KMS-11 (cell line): Measurements from ENCODE around the gene FUS.
"Not testable (repeated sequence)": the region's sequence is repeated elsewhere in the genome, so short reads cannot be mapped to it uniquely, and the experiment has no call there.

Source experiments
- H2AFZ ChIP-seq: fragments of 200-600 bp; sonication (generic); 2 replicates; pipeline ENCODE4 v1.6.1; 2016; ENCODE audit warnings: antibody characterized with exemption, mixed run types, low read depth
- H3K27ac ChIP-seq: fragments of 200-600 bp; sonication (generic); 2 replicates; pipeline ENCODE4 v1.6.1; 2016; ENCODE audit warnings: mild to moderate bottlenecking, mixed run types
- H3K27me3 ChIP-seq: fragments of 200-600 bp; sonication (generic); 2 replicates; pipeline ENCODE4 v1.6.1; 2017; ENCODE audit warnings: mild to moderate bottlenecking, low read depth, mixed run types, moderate library complexity; ENCODE audit not compliant: insufficient read depth
- H3K36me3 ChIP-seq: fragments of 200-600 bp; sonication (generic); 2 replicates; pipeline ENCODE4 v1.6.1; 2017; ENCODE audit warnings: mild to moderate bottlenecking, mixed run types; ENCODE audit not compliant: insufficient read depth
- H3K4me1 ChIP-seq: fragments of 200-600 bp; sonication (generic); 2 replicates; pipeline ENCODE4 v1.6.1; 2016; ENCODE audit warnings: mild to moderate bottlenecking, low read depth, mixed run types; ENCODE audit not compliant: poor library complexity, severe bottlenecking
- H3K4me2 ChIP-seq: fragments of 200-600 bp; sonication (generic); 2 replicates; pipeline ENCODE4 v1.7.0; 2016; ENCODE audit warnings: mild to moderate bottlenecking, mixed run types
- H3K4me3 ChIP-seq: fragments of 200-600 bp; sonication (generic); IDR thresholded peaks from 2 replicates; pipeline ENCODE4 v1.6.1; 2017; ENCODE audit warnings: low read depth, low read length, mixed read lengths; ENCODE audit not compliant: insufficient read depth
- H3K79me2 ChIP-seq: fragments of 200-600 bp; sonication (generic); 2 replicates; pipeline ENCODE4 v1.6.1; 2016; ENCODE audit warnings: low read depth, mixed run types; ENCODE audit not compliant: insufficient read depth
- H3K9ac ChIP-seq: fragments of 200-600 bp; sonication (generic); 2 replicates; pipeline ENCODE4 v1.6.1; 2016; ENCODE audit warnings: mild to moderate bottlenecking, mixed run types
- H4K20me1 ChIP-seq: fragments of 200-600 bp; sonication (generic); 2 replicates; pipeline ENCODE4 v1.6.1; 2016; ENCODE audit warnings: mild to moderate bottlenecking, mixed run types; ENCODE audit not compliant: insufficient read depth
- CTCF ChIP-seq: fragments of 200-600 bp; sonication (generic); conservative IDR thresholded peaks from 2 replicates; pipeline ENCODE4 v1.6.1; 2017; ENCODE audit warnings: low read depth, mild to moderate bottlenecking, antibody characterized with exemption, low read length, moderate library complexity, mixed read lengths

The FUS gene

GRCh38 chr16:31148281-31148728 lies 31.6 kb upstream of the FUS start:
- no peak overlapping the region for H2AFZ ChIP-seq
- no peaks in the 10 kb centered on the region for H3K79me2 ChIP-seq
- no peak overlapping the region for H3K4me3 ChIP-seq
- no peaks in the 10 kb centered on the region for H3K4me1 ChIP-seq
- no peaks in the 10 kb centered on the region for H3K36me3 ChIP-seq
- no peak overlapping the region for H3K27ac ChIP-seq
- no peaks in the 10 kb centered on the region; the same call in 1 of the 2 replicates for H3K27me3 ChIP-seq
- no peak for TF ChIP-seq CTCF
- H3K9ac ChIP-seq: no peak overlapping the region
- no peaks in the 10 kb centered on the region for H4K20me1 ChIP-seq
- H3K4me2 ChIP-seq: no peak overlapping the region

- Histone ChIP-seq H3K27ac (no peak overlapping the region), H3K27me3 (no peaks in the 10 kb centered on the region; the same call in 1 of the 2 replicates), H3K79me2 (no peaks in the 10 kb centered on the region), H3K9ac (no peak overlapping the region), H3K36me3 (no peaks in the 10 kb centered on the region), H3K4me2 (no peak overlapping the region), H3K4me1 (no peaks in the 10 kb centered on the region), H2AFZ (no peak overlapping the region), H3K4me3 (no peak overlapping the region), H4K20me1 (no peaks in the 10 kb centered on the region)
- TF ChIP-seq CTCF: no peak
Observed at GRCh38 chr16:31148896-31149295, 31.0 kb upstream of the FUS start.

GRCh38 chr16:31149332-31149731 lies 30.6 kb upstream of the FUS start:
- H4K20me1 ChIP-seq: no peaks in the 10 kb centered on the region
- no peaks in the 10 kb centered on the region for H3K36me3 ChIP-seq
- H3K4me1 ChIP-seq: no peaks in the 10 kb centered on the region
- no peak overlapping the region for H3K9ac ChIP-seq
- no peak overlapping the region for H3K27ac ChIP-seq
- no peaks in the 10 kb centered on the region for H3K27me3 ChIP-seq
- no peak overlapping the region for H3K4me2 ChIP-seq
- no peak overlapping the region for H3K4me3 ChIP-seq
- no peak for TF ChIP-seq CTCF
- H3K79me2 ChIP-seq: no peaks in the 10 kb centered on the region
- no peak overlapping the region for H2AFZ ChIP-seq

GRCh38 chr16:31149894-31150890 lies 29.7 kb upstream of the FUS start, which contains the start of gene PRSS36:
Gene PRSS36, minus strand, starts transcription at chr16:31150066. Its CDS starts 31 bp downstream, at chr16:31150035.
- Histone ChIP-seq H3K79me2 (no peaks in the 10 kb centered on the region), H3K27ac (no peak within 1 kb of the TSS), H3K4me1 (no peaks in the 10 kb centered on the region), H3K27me3 (no peaks in the 10 kb centered on the region), H3K36me3 (no peaks in the 10 kb centered on the region), H3K9ac (no peak within 1 kb of the TSS), H3K4me2 (no peak within 1 kb of the TSS), H3K4me3 (no peak within 1 kb of the TSS), H4K20me1 (no peaks in the 10 kb centered on the region), H2AFZ (no peak within 1 kb of the TSS)
- no peak for TF ChIP-seq CTCF

GRCh38 chr16:31150976-31151375 lies 29.0 kb upstream of the FUS start:
- H3K27ac ChIP-seq, H3K79me2 ChIP-seq, H2AFZ ChIP-seq, H3K4me1 ChIP-seq, H3K36me3 ChIP-seq, H3K27me3 ChIP-seq, H3K4me3 ChIP-seq, H3K4me2 ChIP-seq, H3K9ac ChIP-seq, H4K20me1 ChIP-seq: not testable (repeated sequence)
